Activated CD8-positive, alpha-beta memory T cell treated with anti-CD3 and anti-CD28 coated beads for 1 hour (primary cell): ENCODE data around the gene AIF1L.

ENCODE experiments used
- DNase-seq, 2 donors: peaks; one replicate each; pipeline ENCODE4 v3.0.0-alpha.2; 2020; ENCODE audit warnings: low read depth in 1 of 2; ENCODE audit errors: extremely low read depth in 1 of 2

AIF1L gene

DNA sequence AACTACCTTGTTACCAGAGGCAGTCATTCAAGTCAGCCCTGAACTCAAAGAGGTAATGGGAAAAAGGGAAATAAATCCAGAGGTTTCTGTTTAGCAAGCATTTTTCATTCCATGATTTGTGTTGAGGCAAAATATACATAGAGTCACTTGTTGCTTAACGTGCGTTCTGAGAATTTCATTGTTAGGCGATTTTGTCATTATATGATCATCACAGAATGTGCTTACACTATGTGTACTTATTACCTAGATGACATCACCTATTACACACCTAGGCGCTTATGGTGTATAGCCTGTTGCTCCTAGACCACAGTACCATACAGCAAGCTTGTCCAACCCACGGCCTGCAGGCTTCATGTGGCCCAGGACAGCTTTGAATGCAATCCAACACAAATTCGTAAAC, 65.3 kb downstream of the AIF1L start:
- no peak for DNase-seq

DNA sequence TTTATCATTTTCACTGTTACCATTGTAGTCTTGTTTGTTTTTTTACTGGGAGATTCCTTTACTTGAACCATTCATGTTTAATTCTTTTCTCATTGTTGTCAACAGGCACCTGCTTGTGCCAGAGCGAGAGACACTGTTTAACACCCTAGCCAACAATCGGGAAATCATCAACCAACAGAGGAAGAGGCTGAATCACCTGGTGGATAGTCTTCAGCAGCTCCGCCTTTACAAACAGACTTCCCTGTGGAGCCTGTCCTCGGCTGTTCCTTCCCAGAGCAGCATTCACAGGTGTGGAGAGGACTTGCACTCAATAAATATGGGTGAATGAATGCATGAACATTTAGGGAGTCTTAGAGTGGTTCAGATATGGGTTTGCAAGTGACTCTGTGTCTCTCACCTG, 66.6 kb downstream of the AIF1L start:
- DNase-seq = no peak

- no peak for DNase-seq
These were observed 69.2 kb downstream of the AIF1L start for GRCh38 chr9:131165523-131165922.

DNA sequence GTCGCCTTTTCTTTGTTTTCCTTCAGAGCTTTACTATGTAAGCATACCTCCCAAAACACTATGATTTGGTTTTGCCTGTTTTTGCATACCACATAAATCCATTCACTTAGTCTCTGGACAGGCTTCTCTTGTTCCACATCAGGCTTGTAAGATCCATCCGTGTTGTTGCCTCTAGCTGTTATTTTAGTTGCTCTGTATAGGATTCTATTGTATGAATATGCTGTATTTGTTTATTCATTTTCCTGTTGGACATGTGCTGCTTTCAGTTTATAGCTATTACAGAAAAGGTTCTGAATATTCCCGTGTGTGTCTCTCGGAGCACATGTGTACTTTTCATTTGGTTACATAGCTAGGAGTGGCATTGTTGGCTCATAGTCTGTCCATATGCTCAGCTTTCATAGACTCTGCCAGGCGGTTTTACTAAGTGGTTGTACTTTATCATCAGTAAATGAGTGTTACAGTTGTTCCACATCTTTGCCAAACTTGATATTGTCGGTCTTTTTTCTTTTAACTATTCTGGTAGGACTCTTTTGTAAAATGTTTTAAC, 70.9 kb downstream of the AIF1L start:
- no peak for DNase-seq

GRCh38 chr9:131167936-131168335, 71.6 kb downstream of the AIF1L start:
- DNase-seq = no peak

DNA sequence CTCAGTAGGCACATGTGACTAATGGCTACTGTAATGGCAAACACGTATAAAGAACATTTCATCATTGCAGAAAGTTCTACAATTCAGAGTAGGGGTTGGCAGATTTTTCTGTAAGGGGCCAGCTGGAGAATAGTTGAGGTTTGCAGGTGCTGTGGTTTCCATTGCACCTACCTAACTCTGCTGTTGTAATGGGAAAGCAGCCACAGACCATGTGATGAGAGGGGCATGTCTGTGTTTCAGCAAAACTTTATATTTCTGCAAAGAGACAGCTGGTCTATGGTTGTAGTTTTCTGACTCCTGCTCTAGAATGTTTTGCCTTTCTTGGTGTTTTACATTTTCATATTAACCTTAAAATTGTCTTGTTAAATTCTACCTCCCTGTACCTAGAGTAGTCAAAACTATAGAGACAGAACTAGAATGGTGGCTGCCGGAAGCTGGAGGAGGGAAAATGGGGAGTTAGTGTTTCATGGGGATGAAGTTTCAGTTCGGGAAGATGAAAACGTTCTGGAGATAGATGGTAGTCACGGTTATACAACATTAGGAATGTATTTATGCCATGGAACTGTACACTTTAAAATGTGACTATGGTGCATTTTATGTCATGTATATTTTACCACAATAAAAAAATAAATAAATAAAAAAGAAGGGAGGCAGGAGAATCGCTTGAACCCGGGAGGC, 73.4 kb downstream of the AIF1L start:
- DNase-seq = no peak
